ENCODE measurements around the gene ATE1.

DNA sequence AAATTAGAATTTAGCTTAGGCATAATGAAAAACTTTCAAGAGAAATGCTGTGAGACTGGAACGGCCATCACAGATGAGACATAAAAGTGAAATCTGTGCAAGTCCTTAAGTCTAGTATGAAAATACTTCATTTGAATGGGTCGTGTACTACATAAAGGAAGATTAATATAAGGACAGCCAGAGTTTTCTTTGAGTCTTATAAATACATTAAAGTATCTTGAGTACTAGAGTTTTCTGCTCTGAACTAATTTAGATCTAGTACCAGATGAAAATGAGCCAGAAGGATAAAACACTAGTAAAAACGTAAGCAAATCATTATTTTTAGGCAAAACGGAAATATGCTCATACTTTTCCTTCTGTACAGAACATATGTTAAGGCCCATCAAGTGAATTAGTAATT, 93.1 kb downstream of the ATE1 start:
- TF ChIP-seq, protein P1, sequence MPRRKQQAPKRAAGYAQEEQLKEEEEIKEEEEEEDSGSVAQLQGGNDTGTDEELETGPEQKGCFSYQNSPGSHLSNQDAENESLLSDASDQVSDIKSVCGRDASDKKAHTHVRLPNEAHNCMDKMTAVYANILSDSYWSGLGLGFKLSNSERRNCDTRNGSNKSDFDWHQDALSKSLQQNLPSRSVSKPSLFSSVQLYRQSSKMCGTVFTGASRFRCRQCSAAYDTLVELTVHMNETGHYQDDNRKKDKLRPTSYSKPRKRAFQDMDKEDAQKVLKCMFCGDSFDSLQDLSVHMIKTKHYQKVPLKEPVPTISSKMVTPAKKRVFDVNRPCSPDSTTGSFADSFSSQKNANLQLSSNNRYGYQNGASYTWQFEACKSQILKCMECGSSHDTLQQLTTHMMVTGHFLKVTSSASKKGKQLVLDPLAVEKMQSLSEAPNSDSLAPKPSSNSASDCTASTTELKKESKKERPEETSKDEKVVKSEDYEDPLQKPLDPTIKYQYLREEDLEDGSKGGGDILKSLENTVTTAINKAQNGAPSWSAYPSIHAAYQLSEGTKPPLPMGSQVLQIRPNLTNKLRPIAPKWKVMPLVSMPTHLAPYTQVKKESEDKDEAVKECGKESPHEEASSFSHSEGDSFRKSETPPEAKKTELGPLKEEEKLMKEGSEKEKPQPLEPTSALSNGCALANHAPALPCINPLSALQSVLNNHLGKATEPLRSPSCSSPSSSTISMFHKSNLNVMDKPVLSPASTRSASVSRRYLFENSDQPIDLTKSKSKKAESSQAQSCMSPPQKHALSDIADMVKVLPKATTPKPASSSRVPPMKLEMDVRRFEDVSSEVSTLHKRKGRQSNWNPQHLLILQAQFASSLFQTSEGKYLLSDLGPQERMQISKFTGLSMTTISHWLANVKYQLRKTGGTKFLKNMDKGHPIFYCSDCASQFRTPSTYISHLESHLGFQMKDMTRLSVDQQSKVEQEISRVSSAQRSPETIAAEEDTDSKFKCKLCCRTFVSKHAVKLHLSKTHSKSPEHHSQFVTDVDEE (CRISPR knock-in tag; IDR thresholded peaks at IDR 0.05), result no peak
- TF ChIP-seq, protein P2, sequence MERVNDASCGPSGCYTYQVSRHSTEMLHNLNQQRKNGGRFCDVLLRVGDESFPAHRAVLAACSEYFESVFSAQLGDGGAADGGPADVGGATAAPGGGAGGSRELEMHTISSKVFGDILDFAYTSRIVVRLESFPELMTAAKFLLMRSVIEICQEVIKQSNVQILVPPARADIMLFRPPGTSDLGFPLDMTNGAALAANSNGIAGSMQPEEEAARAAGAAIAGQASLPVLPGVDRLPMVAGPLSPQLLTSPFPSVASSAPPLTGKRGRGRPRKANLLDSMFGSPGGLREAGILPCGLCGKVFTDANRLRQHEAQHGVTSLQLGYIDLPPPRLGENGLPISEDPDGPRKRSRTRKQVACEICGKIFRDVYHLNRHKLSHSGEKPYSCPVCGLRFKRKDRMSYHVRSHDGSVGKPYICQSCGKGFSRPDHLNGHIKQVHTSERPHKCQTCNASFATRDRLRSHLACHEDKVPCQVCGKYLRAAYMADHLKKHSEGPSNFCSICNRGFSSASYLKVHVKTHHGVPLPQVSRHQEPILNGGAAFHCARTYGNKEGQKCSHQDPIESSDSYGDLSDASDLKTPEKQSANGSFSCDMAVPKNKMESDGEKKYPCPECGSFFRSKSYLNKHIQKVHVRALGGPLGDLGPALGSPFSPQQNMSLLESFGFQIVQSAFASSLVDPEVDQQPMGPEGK (CRISPR knock-in tag; IDR thresholded peaks at IDR 0.05; ENCODE audit: borderline replicate concordance), result no peak
- TF ChIP-seq ZC3H10 (CRISPR knock-in tag; IDR thresholded peaks at IDR 0.05) (no peak), TOX (CRISPR knock-in tag; IDR thresholded peaks at IDR 0.05; ENCODE audit: borderline replicate concordance) (no peak), RARB (CRISPR knock-in tag; IDR thresholded peaks at IDR 0.05) (no peak), ZFP3 (CRISPR knock-in tag; IDR thresholded peaks at IDR 0.05) (no peak)

Data from SK-N-SH treated with all-trans-retinoic acid at 6 μM for 48 hours (cell line).